ENCODE results near the gene ANXA10. TPM values are rescaled to one million over a fixed set of nuclear protein-coding genes. Genes with fewer than 3 reads are reported as not detected.

ANXA10 gene
- total and polyA plus RNA-seq, 2 experiments from 2014 or later, result not detected

DNA sequence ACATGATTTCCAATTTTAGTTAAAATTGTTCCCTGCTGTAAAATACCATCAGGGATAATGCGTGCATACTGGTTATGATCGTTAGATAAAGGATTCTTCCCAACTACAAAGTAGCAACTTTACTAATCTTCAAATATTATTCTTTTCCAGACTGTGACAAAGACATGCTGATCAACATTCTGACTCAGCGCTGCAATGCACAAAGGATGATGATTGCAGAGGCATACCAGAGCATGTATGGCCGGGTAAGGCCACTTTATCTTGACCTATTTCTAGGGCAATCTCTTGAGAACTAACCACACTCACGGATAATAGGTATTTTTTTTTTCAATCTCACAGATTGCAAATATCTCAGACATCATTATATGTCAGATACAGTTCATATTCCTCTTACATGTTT, 47.0 kb downstream of the ANXA10 start:
- no peak for TF ChIP-seq NANOG (IDR thresholded peaks at IDR 0.05; ENCODE audit: borderline replicate concordance)
- TF ChIP-seq ZNF331 (CRISPR knock-in tag; IDR thresholded peaks at IDR 0.05; ENCODE audit: low read depth), result no peak
- TF ChIP-seq ETS1 (IDR thresholded peaks at IDR 0.05), result no peak
- TF ChIP-seq JUNB (IDR thresholded peaks at IDR 0.05; ENCODE audit: unreplicated experiment), result no peak
- TF ChIP-seq, protein P1, sequence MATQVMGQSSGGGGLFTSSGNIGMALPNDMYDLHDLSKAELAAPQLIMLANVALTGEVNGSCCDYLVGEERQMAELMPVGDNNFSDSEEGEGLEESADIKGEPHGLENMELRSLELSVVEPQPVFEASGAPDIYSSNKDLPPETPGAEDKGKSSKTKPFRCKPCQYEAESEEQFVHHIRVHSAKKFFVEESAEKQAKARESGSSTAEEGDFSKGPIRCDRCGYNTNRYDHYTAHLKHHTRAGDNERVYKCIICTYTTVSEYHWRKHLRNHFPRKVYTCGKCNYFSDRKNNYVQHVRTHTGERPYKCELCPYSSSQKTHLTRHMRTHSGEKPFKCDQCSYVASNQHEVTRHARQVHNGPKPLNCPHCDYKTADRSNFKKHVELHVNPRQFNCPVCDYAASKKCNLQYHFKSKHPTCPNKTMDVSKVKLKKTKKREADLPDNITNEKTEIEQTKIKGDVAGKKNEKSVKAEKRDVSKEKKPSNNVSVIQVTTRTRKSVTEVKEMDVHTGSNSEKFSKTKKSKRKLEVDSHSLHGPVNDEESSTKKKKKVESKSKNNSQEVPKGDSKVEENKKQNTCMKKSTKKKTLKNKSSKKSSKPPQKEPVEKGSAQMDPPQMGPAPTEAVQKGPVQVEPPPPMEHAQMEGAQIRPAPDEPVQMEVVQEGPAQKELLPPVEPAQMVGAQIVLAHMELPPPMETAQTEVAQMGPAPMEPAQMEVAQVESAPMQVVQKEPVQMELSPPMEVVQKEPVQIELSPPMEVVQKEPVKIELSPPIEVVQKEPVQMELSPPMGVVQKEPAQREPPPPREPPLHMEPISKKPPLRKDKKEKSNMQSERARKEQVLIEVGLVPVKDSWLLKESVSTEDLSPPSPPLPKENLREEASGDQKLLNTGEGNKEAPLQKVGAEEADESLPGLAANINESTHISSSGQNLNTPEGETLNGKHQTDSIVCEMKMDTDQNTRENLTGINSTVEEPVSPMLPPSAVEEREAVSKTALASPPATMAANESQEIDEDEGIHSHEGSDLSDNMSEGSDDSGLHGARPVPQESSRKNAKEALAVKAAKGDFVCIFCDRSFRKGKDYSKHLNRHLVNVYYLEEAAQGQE (IDR thresholded peaks at IDR 0.05; ENCODE audit: unreplicated experiment), result no peak
- no peak for TF ChIP-seq CREB1 (CRISPR knock-in tag; IDR thresholded peaks at IDR 0.05; ENCODE audit: low read depth)
- H3K27ac ChIP-seq (ENCODE audit: low read depth), result no peak overlapping the region

GRCh38 chr4:168141733-168142132, 49.4 kb downstream of the ANXA10 start:
- Histone ChIP-seq H3F3A (replicated peaks; ENCODE audit: low read depth) (no peaks in the 10 kb centered on the region), H3K79me2 (replicated peaks; ENCODE audit: insufficient read depth) (no peaks in the 10 kb centered on the region), H3K9me2 (ENCODE audit: insufficient read depth) (peaks cover 7% of the 10 kb centered on the region; the same call in 1 of the 2 replicates), H3K4me1 (ENCODE audit: insufficient read depth) (no peaks in the 10 kb centered on the region), H3K4me3 (no peak overlapping the region), H3K36me3 (ENCODE audit: insufficient read depth) (no peaks in the 10 kb centered on the region), H3K4me2 (no peak overlapping the region), H2AFZ (peak overlapping the region; percentile 40; the same call in 1 of the 2 replicates), H4K20me1 (replicated peaks; ENCODE audit: insufficient read depth) (no peaks in the 10 kb centered on the region), H3K27ac (ENCODE audit: low read depth) (no peak overlapping the region), H3K27me3 (ENCODE audit: insufficient read depth) (no peaks in the 10 kb centered on the region)
- Mint-ChIP-seq H3K27me3 (ENCODE audit: insufficient read depth, low read depth, poor library complexity) (no peaks in the 10 kb centered on the region), H3K4me1 (peaks cover 3% of the 10 kb centered on the region; the same call in 1 of the 3 replicates), H3K4me3 (no peak overlapping the region), H3K27ac (no peak overlapping the region), H3K9me3 (no peaks in the 10 kb centered on the region), H3K36me3 (ENCODE audit: low read depth) (no peaks in the 10 kb centered on the region)
- TF ChIP-seq STAT1 (IDR thresholded peaks at IDR 0.05; ENCODE audit: unreplicated experiment) (no peak), CREB1 (CRISPR knock-in tag; IDR thresholded peaks at IDR 0.05; ENCODE audit: low read depth) (no peak), JUNB (IDR thresholded peaks at IDR 0.05; ENCODE audit: unreplicated experiment) (no peak)
- TF ChIP-seq, protein P2, sequence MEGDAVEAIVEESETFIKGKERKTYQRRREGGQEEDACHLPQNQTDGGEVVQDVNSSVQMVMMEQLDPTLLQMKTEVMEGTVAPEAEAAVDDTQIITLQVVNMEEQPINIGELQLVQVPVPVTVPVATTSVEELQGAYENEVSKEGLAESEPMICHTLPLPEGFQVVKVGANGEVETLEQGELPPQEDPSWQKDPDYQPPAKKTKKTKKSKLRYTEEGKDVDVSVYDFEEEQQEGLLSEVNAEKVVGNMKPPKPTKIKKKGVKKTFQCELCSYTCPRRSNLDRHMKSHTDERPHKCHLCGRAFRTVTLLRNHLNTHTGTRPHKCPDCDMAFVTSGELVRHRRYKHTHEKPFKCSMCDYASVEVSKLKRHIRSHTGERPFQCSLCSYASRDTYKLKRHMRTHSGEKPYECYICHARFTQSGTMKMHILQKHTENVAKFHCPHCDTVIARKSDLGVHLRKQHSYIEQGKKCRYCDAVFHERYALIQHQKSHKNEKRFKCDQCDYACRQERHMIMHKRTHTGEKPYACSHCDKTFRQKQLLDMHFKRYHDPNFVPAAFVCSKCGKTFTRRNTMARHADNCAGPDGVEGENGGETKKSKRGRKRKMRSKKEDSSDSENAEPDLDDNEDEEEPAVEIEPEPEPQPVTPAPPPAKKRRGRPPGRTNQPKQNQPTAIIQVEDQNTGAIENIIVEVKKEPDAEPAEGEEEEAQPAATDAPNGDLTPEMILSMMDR (conservative IDR thresholded peaks at IDR 0.05; ENCODE audit: low read depth in 2 of 2), result no peak
- no peak for ATAC-seq
- no peak for DNase-seq (ENCODE audit: low spot score)

More for the DNA sequence above, 47.0 kb downstream of the ANXA10 start:
- no peaks in the 10 kb centered on the region for H3K79me2 ChIP-seq (replicated peaks; ENCODE audit: insufficient read depth)
- Mint-ChIP-seq H3K36me3 (ENCODE audit: low read depth) (no peaks in the 10 kb centered on the region), H3K9me3 (no peaks in the 10 kb centered on the region), H3K4me3 (no peak overlapping the region), H3K4me1 (peaks cover 3% of the 10 kb centered on the region; the same call in 1 of the 3 replicates), H3K27ac (no peak overlapping the region), H3K27me3 (ENCODE audit: insufficient read depth, low read depth, poor library complexity) (peaks cover 1% of the 10 kb centered on the region)
- no peak overlapping the region for H3K4me3 ChIP-seq
- no peaks in the 10 kb centered on the region for H3F3A ChIP-seq (replicated peaks; ENCODE audit: low read depth)
- H3K36me3 ChIP-seq (ENCODE audit: insufficient read depth), result no peaks in the 10 kb centered on the region
- H3K9me2 ChIP-seq (ENCODE audit: insufficient read depth), result no peaks in the 10 kb centered on the region; the same call in none of the 2 replicates
- no peak for DNase-seq (ENCODE audit: low spot score)
- no peak for ATAC-seq
- no peak overlapping the region for H3K4me2 ChIP-seq
- H3K4me1 ChIP-seq (ENCODE audit: insufficient read depth), result no peaks in the 10 kb centered on the region
- H2AFZ ChIP-seq, result no peak overlapping the region
- no peaks in the 10 kb centered on the region for H4K20me1 ChIP-seq (replicated peaks; ENCODE audit: insufficient read depth)
- H3K27me3 ChIP-seq (ENCODE audit: insufficient read depth), result no peaks in the 10 kb centered on the region

Measured in GM23338 (cell line).